ENCODE results near the gene TRIP6. TPM values are rescaled to one million over a fixed set of nuclear protein-coding genes. Genes with fewer than 3 reads are reported as not detected.

Gene TRIP6, protein sequence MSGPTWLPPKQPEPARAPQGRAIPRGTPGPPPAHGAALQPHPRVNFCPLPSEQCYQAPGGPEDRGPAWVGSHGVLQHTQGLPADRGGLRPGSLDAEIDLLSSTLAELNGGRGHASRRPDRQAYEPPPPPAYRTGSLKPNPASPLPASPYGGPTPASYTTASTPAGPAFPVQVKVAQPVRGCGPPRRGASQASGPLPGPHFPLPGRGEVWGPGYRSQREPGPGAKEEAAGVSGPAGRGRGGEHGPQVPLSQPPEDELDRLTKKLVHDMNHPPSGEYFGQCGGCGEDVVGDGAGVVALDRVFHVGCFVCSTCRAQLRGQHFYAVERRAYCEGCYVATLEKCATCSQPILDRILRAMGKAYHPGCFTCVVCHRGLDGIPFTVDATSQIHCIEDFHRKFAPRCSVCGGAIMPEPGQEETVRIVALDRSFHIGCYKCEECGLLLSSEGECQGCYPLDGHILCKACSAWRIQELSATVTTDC
- total RNA-seq = 10 to 100 TPM; 34.9 to 43.6 TPM

DNA sequence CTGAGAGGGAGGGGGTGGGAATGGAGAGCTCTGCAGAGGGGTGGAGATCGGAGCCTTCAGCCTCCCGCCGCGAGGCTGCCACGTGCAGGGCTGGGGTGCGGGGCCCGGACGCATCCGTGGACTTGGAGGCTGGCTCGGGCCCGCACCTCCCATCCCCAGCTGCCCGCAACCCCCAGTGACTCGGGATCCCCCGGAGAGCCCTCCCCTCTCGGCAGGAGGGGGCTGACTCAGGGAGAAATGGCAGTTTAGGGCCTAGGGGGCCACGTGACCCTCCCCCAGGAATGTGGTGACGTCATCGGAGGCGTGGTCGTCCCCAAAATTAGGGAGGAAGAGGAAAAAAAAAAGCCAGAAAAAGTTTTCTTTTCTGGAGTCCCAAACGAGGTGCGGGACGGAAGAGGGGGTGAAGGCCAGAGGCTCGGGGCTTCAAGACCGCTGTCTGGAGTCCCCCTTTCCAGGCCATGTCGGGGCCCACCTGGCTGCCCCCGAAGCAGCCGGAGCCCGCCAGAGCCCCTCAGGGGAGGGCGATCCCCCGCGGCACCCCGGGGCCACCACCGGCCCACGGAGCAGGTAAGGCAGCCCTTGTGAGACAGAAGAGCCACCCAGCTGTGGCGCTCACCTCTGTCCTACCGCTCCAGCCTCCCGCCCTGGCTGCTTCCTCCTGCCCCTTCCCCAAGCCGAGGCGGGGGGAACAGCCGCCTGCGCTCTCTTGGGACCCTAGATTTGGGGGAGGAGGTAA is at the start of gene TRIP6:
Gene TRIP6 (plus strand): TSS at position 348 of the 736 bp plus-strand sequence. CDS start 111 bp downstream, at position 459.
- H3K9me3 ChIP-seq = no peaks in the 10 kb centered on the region
- peak; percentile 20 to 67 (median 55) for TF ChIP-seq POLR2A (IDR thresholded peaks at IDR 0.05)
- no peak for TF ChIP-seq CTCF (IDR thresholded peaks at IDR 0.05)
- H3K27me3 ChIP-seq = no peaks in the 10 kb centered on the region
- 1 to 3% methylated on average over 32 to 36 of the region's 42 CpGs for WGBS, 2 donors
- peak within 1 kb of the TSS; percentile 92 to 96 (median 94) for H3K27ac ChIP-seq
- H3K4me3 ChIP-seq = peak within 1 kb of the TSS; percentile 60 to 69
- H3K36me3 ChIP-seq (replicated peaks in 1 of 2; ENCODE audit: insufficient read depth in 1 of 2, low read depth in 2 of 2) = peaks cover 0 to 4% of the 10 kb centered on the region in 2 donors
- ATAC-seq (peak; percentile 72), DNase-seq (peak; percentile 82 to 86 (median 85))
- peaks cover 41% of the 10 kb centered on the region for H3K4me1 ChIP-seq
- intact Hi-C loops (cut with DNase I) = no loop called here

GRCh38 chr7:100818366-100818765 is 48.8 kb upstream of the TRIP6 start:
- Histone ChIP-seq H3K4me3 (no peak overlapping the region), H3K4me1 (no peaks in the 10 kb centered on the region), H3K27ac (no peak overlapping the region), H3K27me3 (no peaks in the 10 kb centered on the region), H3K9me3 (no peaks in the 10 kb centered on the region), H3K36me3 (replicated peaks in 1 of 2; ENCODE audit: insufficient read depth in 1 of 2, low read depth in 2 of 2) (peaks cover 0 to 22% of the 10 kb centered on the region in 2 donors)
- TF ChIP-seq CTCF (IDR thresholded peaks at IDR 0.05) = no peak
- no peak for TF ChIP-seq POLR2A (IDR thresholded peaks at IDR 0.05)
- no peak for ATAC-seq
- intact Hi-C loops (cut with DNase I) = no loop called here
- no peak for DNase-seq
- 90 to 96% methylated on average over 9 of the region's 9 CpGs for WGBS, 2 donors

- intact Hi-C loops (cut with DNase I) = no loop called here
- no peak overlapping the region for H3K4me3 ChIP-seq
- no peak overlapping the region for H3K27ac ChIP-seq
- TF ChIP-seq POLR2A (IDR thresholded peaks at IDR 0.05) (no peak), CTCF (IDR thresholded peaks at IDR 0.05) (no peak)
- DNase-seq (no peak), ATAC-seq (no peak)
- no peaks in the 10 kb centered on the region for H3K27me3 ChIP-seq
- no peaks in the 10 kb centered on the region for H3K9me3 ChIP-seq
- 88 to 91% methylated on average over 6 of the region's 6 CpGs for WGBS, 2 donors
- H3K36me3 ChIP-seq (replicated peaks in 1 of 2; ENCODE audit: insufficient read depth in 1 of 2, low read depth in 2 of 2) = peaks cover 0 to 20% of the 10 kb centered on the region in 2 donors
- no peaks in the 10 kb centered on the region for H3K4me1 ChIP-seq
Observed at GRCh38 chr7:100818825-100819224, 48.4 kb upstream of the TRIP6 start.

DNA sequence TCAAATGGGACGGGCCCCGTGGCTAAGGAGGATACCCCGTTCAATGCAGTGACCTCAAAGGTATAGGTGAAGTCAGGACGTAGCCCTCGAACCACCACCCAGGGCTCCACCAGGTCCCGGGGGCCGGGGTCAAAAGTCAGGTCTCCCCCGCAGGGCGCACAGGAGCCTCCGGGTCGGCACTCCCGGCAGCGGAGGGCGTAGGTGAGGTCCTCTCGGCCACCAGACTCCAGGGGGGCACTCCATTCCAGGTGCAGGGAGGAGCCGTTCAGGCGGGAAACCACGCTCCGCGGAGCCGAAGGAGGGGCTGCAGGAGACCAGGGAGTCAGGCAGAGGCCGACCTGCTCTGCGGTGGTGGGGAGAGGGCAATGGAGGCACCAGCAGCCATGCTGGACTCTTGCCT is 47.6 kb upstream of the TRIP6 start:
- TF ChIP-seq CTCF (IDR thresholded peaks at IDR 0.05) (no peak), POLR2A (IDR thresholded peaks at IDR 0.05) (no peak)
- 95 to 98% methylated on average over 8 to 23 of the region's 23 CpGs for WGBS, 2 donors
- Histone ChIP-seq H3K4me1 (peaks cover 5% of the 10 kb centered on the region), H3K4me3 (no peak overlapping the region), H3K27me3 (no peaks in the 10 kb centered on the region), H3K27ac (no peak overlapping the region), H3K9me3 (no peaks in the 10 kb centered on the region), H3K36me3 (replicated peaks in 1 of 2; ENCODE audit: insufficient read depth in 1 of 2, low read depth in 2 of 2) (peaks cover 0 to 20% of the 10 kb centered on the region in 2 donors)
- no peak for DNase-seq
- intact Hi-C loops (cut with DNase I) = no loop called here
- ATAC-seq = no peak
